HepG2 (cell line): ENCODE data around the gene ARMH3. TPM values are rescaled to one million over a fixed set of nuclear protein-coding genes. Genes with fewer than 3 reads are reported as not detected.

Experiments used
- ATAC-seq: fragments of 200-7000 bp; cut with Tn5 transposase; 3 replicates; pipeline ENCODE4 v1.9.1; 2020; ENCODE audit warnings: mild to moderate bottlenecking, moderate library complexity
- BruUV-seq: library from RNA; stranded (reverse); fragments of 400-500 nt; replicated peaks from 2 replicates; lab custom pipeline; 2021; lab: Mats Ljungman, UMichigan
- CTCF ChIA-PET: fragments of 300-600 bp; formaldehyde crosslinking; extraction: SDS; loops from one replicate; lab custom pipeline; 2021; ENCODE audit warnings: low total read pairs, inconsistent platforms, low intra/inter-chr PET ratio; lab: Yijun Ruan, JAX
- POLR2A ChIA-PET: fragments of 350-600 bp; sonication (Branson Sonifier 250); formaldehyde crosslinking; loops from one replicate; lab custom pipeline; 2020; ENCODE audit warnings: antibody characterized with exemption, inconsistent platforms; lab: Yijun Ruan, JAX
- DNase-seq: peaks from one replicate; pipeline ENCODE4 v3.0.0-alpha.2; 2015; ENCODE audit warnings: low spot score
- FAIRE-seq: peaks from 3 replicates; lab custom pipeline; 2011; peaks lifted over from hg19 to GRCh38; lab: Jason Lieb, UNC
- H2AFZ ChIP-seq: one replicate; pipeline ENCODE4 v1.6.1; 2011; ENCODE audit warnings: low read length, inconsistent platforms
- H3K27ac ChIP-seq: fragments of 300-600 bp; 3 replicates; pipeline ENCODE4 v1.8.0; 2011; ENCODE audit warnings: mixed run types, mild to moderate bottlenecking, mixed read lengths, low read length, inconsistent platforms; ENCODE audit not compliant: insufficient read depth; ENCODE audit errors: extremely low read length
- H3K27me3 ChIP-seq, 2 experiments: fragments of 200-600 bp in 1 of 2; 2 replicates in 1 of 2; 3 replicates in 1 of 2; pipeline versions ENCODE4 v1.6.0 to v1.8.0; 2011; ENCODE audit warnings: low read length in 2 of 2, mild to moderate bottlenecking in 2 of 2, moderate library complexity in 2 of 2, inconsistent platforms in 1 of 2; ENCODE audit not compliant: insufficient read depth in 2 of 2, control insufficient read depth in 1 of 2
- H3K36me3 ChIP-seq, 2 experiments: fragments of 200-600 bp in 1 of 2; replicated peaks in 1 of 2; 2 replicates in 1 of 2; 3 replicates in 1 of 2; pipeline versions ENCODE4 v1.5.1 to v1.8.0; 2011; ENCODE audit warnings: low read length in 2 of 2, inconsistent platforms in 1 of 2; ENCODE audit not compliant: insufficient read depth in 2 of 2, control insufficient read depth in 1 of 2
- H3K4me1 ChIP-seq: 2 replicates; pipeline ENCODE4 v1.5.1; 2012; ENCODE audit warnings: low read length, inconsistent platforms; ENCODE audit not compliant: insufficient read depth
- H3K4me2 ChIP-seq: 2 replicates; pipeline ENCODE4 v1.6.0; 2011; ENCODE audit warnings: low read depth, low read length, inconsistent platforms
- H3K4me3 ChIP-seq, 3 experiments: fragments of 200-600 bp in 1 of 3; sonication (generic), shearing (Covaris generic) in 1 of 3; replicated peaks in 1 of 3; 2 replicates each; pipeline ENCODE4 v1.5.1; 2011 to 2016; ENCODE audit warnings: low read length in 3 of 3, inconsistent platforms in 2 of 3, low read depth in 2 of 3, mild to moderate bottlenecking in 2 of 3, control low read depth in 1 of 3, mixed read lengths in 1 of 3; ENCODE audit not compliant: insufficient read depth in 1 of 3
- H3K79me2 ChIP-seq: one replicate; pipeline ENCODE4 v1.6.1; 2011; ENCODE audit warnings: low read length, inconsistent platforms; ENCODE audit not compliant: insufficient read depth
- H3K9ac ChIP-seq: 2 replicates; pipeline ENCODE4 v1.6.0; 2011; ENCODE audit warnings: mild to moderate bottlenecking, low read depth, low read length, inconsistent platforms; ENCODE audit not compliant: insufficient read depth
- H3K9me3 ChIP-seq: 2 replicates; pipeline ENCODE4 v1.5.1; 2012; ENCODE audit warnings: mild to moderate bottlenecking, low read length
- H4K20me1 ChIP-seq: 2 replicates; pipeline ENCODE4 v1.6.0; 2011; ENCODE audit warnings: inconsistent platforms, mild to moderate bottlenecking, low read length, moderate library complexity; ENCODE audit not compliant: insufficient read depth
- ATF7-NPFF ChIP-seq: sonication (generic); formaldehyde crosslinking; IDR thresholded peaks from 2 replicates; pipeline ENCODE4 v1.8.1; 2023; ENCODE audit warnings: mild to moderate bottlenecking, low read depth, missing genetic modification reagents, moderate library complexity
- CAMTA2 ChIP-seq: sonication (generic); formaldehyde crosslinking; IDR thresholded peaks from 2 replicates; pipeline ENCODE4 v1.4.0; 2020; ENCODE audit warnings: mild to moderate bottlenecking, missing genetic modification reagents, borderline replicate concordance
- FOSL2 ChIP-seq: sonication (generic); formaldehyde crosslinking; IDR thresholded peaks from 2 replicates; pipeline ENCODE4 v1.4.0; 2020; ENCODE audit warnings: missing genetic modification reagents
- MED1 ChIP-seq: sonication (generic); formaldehyde crosslinking; IDR thresholded peaks from 2 replicates; pipeline ENCODE4 v1.4.0; 2020; ENCODE audit warnings: missing genetic modification reagents
- NFE2L1 ChIP-seq: sonication (generic); formaldehyde crosslinking; IDR thresholded peaks from 2 replicates; pipeline ENCODE4 v1.4.0; 2020; ENCODE audit warnings: missing genetic modification reagents, mild to moderate bottlenecking, borderline replicate concordance
- NFRKB ChIP-seq: fragments of 450-650 bp; IDR thresholded peaks from 2 replicates; pipeline ENCODE4 v1.6.1; 2017
- PHB2 ChIP-seq: fragments of 450-650 bp; IDR thresholded peaks from 2 replicates; pipeline ENCODE4 v1.6.1; 2018; ENCODE audit not compliant: partially characterized antibody
- PITX1 ChIP-seq: sonication (generic); formaldehyde crosslinking; IDR thresholded peaks from 2 replicates; pipeline ENCODE4 v1.5.1; 2020; ENCODE audit warnings: mild to moderate bottlenecking, missing genetic modification reagents
- YEATS4 ChIP-seq: sonication (generic); formaldehyde crosslinking; IDR thresholded peaks from 2 replicates; pipeline ENCODE4 v1.4.0; 2020; ENCODE audit warnings: missing genetic modification reagents, borderline replicate concordance
- ZBTB21 ChIP-seq: sonication (generic); formaldehyde crosslinking; IDR thresholded peaks from 2 replicates; pipeline ENCODE4 v1.4.0; 2020; ENCODE audit warnings: missing genetic modification reagents
- ZNF672 ChIP-seq: sonication (generic); formaldehyde crosslinking; IDR thresholded peaks from 2 replicates; pipeline ENCODE4 v1.8.1; 2022; ENCODE audit warnings: missing genetic modification reagents
- ZNF674 ChIP-seq: sonication (generic); formaldehyde crosslinking; IDR thresholded peaks from 2 replicates; pipeline ENCODE4 v1.5.0; 2020; ENCODE audit warnings: low read depth, mild to moderate bottlenecking, missing genetic modification reagents
- ZNF761 ChIP-seq: sonication (generic); formaldehyde crosslinking; conservative IDR thresholded peaks from 2 replicates; pipeline ENCODE4 v1.4.0; 2020; ENCODE audit warnings: mild to moderate bottlenecking, missing genetic modification reagents
- ZNF773 ChIP-seq: sonication (generic); formaldehyde crosslinking; IDR thresholded peaks from 2 replicates; pipeline ENCODE4 v1.4.0; 2020; ENCODE audit warnings: missing genetic modification reagents, borderline replicate concordance
- ZNF790 ChIP-seq: sonication (generic); formaldehyde crosslinking; IDR thresholded peaks from 2 replicates; pipeline ENCODE4 v1.8.0; 2022; ENCODE audit warnings: missing genetic modification reagents, mild to moderate bottlenecking, borderline replicate concordance
- WGBS: methylation state at CpG from one replicate; pipeline ENCODE4 v1.1.6; 2017; ENCODE audit warnings: low lambda C conversion rate; 5-methylcytosine and 5-hydroxymethylcytosine counted together
- in situ Hi-C: cut with HindIII; loops from 2 replicates; pipeline ENCODE4 v1.10.0; 2017; ENCODE audit warnings: low pct_unique_long_range_greater_than_20kb; ENCODE audit not compliant: extremely low pct_ligation_motif_present
- intact Hi-C: fragments of 100-400 bp; cut with micrococcal nuclease; formaldehyde crosslinking; loops from one replicate; pipeline ENCODE4 v1.10.0; 2022; ENCODE audit not compliant: unreplicated experiment
- polyA plus RNA-seq, 8 experiments: library from polyadenylated mRNA; depleted of rRNA in 3 of 8; stranded (reverse) in 7 of 8; unstranded in 1 of 8; fragments of >200 nt; fragmentation: Illumina TruSeq in 4 of 8; extraction: Trizol in 4 of 8; gene quantifications; 2 replicates each; pipeline versions ENCODE4 v1.2.1 to v1.2.3, GENCODE V29; 2011 to 2016; ENCODE audit warnings: low read depth in 4 of 8, missing spikeins in 1 of 8, mixed read lengths in 1 of 8; ENCODE audit not compliant: insufficient read depth in 1 of 8
- total RNA-seq, 5 experiments: library from RNA; depleted of rRNA; stranded (reverse); fragments of >200 nt; fragmentation: Illumina TruSeq; extraction: Trizol; gene quantifications; 2 replicates each; pipeline ENCODE4 v1.2.3, GENCODE V29; 2016; ENCODE audit warnings: low read depth in 1 of 5
- TF ChIP-seq, protein P1 (sequence below): sonication (generic); formaldehyde crosslinking; IDR thresholded peaks from 2 replicates; pipeline ENCODE4 v1.4.0; 2020; ENCODE audit warnings: missing genetic modification reagents
- TF ChIP-seq, protein P2 (sequence below): sonication (generic); formaldehyde crosslinking; IDR thresholded peaks from 2 replicates; pipeline ENCODE4 v1.4.0; 2020; ENCODE audit warnings: missing genetic modification reagents, borderline replicate concordance
- TF ChIP-seq, protein P3 (sequence below): sonication (generic); formaldehyde crosslinking; IDR thresholded peaks from 2 replicates; pipeline ENCODE4 v1.4.0; 2020; ENCODE audit warnings: missing genetic modification reagents
- TF ChIP-seq, protein P4 (sequence below): IDR thresholded peaks from 2 replicates; pipeline ENCODE4 v1.6.1; 2016; ENCODE audit warnings: low read depth, borderline replicate concordance
- TF ChIP-seq, protein P5 (sequence below): sonication (generic); formaldehyde crosslinking; IDR thresholded peaks from 2 replicates; pipeline ENCODE4 v1.4.0; 2020; ENCODE audit warnings: missing genetic modification reagents, mild to moderate bottlenecking, borderline replicate concordance

Gene ARMH3
- total and polyA plus RNA-seq, 2 of the 13 experiments (the other 11 are each of a cell fraction or from before 2014, with no cell fraction given): 8.4 to 16.9 TPM

DNA sequence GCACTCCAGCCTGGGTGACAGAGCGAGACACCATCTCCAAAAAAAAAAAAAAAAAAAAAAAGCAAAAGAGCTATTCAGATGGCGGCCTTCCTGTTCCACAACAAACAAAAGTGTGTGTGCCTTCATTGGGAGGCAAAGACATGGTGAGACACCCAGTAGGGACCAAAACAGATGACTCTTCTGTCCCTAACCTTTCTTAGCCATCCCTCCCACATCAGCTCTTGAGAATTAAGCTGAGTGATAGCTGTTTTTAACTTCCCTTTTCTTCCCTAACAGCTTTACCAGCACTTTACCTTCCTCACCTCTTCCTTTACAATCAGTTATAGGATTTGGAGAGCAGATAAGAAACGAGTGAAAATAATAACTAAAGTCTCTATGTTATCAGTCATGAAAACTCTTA is 48.2 kb downstream of the ARMH3 start:
- no peak for FAIRE-seq
- peaks cover 5% of the 10 kb centered on the region; the same call in 1 of the 2 replicates for H3K4me1 ChIP-seq
- no peaks in the 10 kb centered on the region for H3K79me2 ChIP-seq
- POLR2A ChIA-PET: no interaction called here
- BruUV-seq: no TSS peak
- H3K4me3 ChIP-seq: no peak overlapping the region
- H3K27ac ChIP-seq: no peak overlapping the region
- in situ Hi-C loops (no loop called here), intact Hi-C loops (no loop called here)
- ATAC-seq: no peak
- H3K27me3 ChIP-seq: no peaks in the 10 kb centered on the region
- H3K36me3 ChIP-seq: peaks cover 3 to 21% of the 10 kb centered on the region in 2 experiments
- CTCF ChIA-PET: no interaction called here
- H3K9me3 ChIP-seq: no peaks in the 10 kb centered on the region
- no peak for DNase-seq
- no peaks in the 10 kb centered on the region for H4K20me1 ChIP-seq
- no peak overlapping the region for H3K4me2 ChIP-seq
- no peak for TF ChIP-seq ZNF672 (CRISPR knock-in tag)
- no peak for TF ChIP-seq FOSL2 (CRISPR knock-in tag)
- no peak for TF ChIP-seq ZBTB21 (CRISPR knock-in tag)
- TF ChIP-seq, protein P1, sequence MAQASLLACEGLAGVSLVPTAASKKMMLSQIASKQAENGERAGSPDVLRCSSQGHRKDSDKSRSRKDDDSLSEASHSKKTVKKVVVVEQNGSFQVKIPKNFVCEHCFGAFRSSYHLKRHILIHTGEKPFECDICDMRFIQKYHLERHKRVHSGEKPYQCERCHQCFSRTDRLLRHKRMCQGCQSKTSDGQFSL: no peak
- no peak for TF ChIP-seq MED1 (CRISPR knock-in tag)
- TF ChIP-seq, protein P2, sequence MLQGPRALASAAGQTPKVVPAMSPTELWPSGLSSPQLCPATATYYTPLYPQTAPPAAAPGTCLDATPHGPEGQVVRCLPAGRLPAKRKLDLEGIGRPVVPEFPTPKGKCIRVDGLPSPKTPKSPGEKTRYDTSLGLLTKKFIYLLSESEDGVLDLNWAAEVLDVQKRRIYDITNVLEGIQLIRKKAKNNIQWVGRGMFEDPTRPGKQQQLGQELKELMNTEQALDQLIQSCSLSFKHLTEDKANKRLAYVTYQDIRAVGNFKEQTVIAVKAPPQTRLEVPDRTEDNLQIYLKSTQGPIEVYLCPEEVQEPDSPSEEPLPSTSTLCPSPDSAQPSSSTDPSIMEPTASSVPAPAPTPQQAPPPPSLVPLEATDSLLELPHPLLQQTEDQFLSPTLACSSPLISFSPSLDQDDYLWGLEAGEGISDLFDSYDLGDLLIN (CRISPR knock-in tag): no peak
- TF ChIP-seq, protein P3, sequence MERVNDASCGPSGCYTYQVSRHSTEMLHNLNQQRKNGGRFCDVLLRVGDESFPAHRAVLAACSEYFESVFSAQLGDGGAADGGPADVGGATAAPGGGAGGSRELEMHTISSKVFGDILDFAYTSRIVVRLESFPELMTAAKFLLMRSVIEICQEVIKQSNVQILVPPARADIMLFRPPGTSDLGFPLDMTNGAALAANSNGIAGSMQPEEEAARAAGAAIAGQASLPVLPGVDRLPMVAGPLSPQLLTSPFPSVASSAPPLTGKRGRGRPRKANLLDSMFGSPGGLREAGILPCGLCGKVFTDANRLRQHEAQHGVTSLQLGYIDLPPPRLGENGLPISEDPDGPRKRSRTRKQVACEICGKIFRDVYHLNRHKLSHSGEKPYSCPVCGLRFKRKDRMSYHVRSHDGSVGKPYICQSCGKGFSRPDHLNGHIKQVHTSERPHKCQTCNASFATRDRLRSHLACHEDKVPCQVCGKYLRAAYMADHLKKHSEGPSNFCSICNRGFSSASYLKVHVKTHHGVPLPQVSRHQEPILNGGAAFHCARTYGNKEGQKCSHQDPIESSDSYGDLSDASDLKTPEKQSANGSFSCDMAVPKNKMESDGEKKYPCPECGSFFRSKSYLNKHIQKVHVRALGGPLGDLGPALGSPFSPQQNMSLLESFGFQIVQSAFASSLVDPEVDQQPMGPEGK (CRISPR knock-in tag): no peak
- no peak for TF ChIP-seq NFE2L1 (CRISPR knock-in tag)
- TF ChIP-seq, protein P4, sequence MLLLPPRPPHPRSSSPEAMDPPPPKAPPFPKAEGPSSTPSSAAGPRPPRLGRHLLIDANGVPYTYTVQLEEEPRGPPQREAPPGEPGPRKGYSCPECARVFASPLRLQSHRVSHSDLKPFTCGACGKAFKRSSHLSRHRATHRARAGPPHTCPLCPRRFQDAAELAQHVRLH (CRISPR knock-in tag): no peak
- no peak for TF ChIP-seq PHB2
- no peak for TF ChIP-seq ZNF761 (CRISPR knock-in tag)
- TF ChIP-seq ZNF773: no peak
- no peak for TF ChIP-seq ZNF674 (CRISPR knock-in tag)
- no peak for TF ChIP-seq ZNF790 (CRISPR knock-in tag)
- TF ChIP-seq, protein P5, sequence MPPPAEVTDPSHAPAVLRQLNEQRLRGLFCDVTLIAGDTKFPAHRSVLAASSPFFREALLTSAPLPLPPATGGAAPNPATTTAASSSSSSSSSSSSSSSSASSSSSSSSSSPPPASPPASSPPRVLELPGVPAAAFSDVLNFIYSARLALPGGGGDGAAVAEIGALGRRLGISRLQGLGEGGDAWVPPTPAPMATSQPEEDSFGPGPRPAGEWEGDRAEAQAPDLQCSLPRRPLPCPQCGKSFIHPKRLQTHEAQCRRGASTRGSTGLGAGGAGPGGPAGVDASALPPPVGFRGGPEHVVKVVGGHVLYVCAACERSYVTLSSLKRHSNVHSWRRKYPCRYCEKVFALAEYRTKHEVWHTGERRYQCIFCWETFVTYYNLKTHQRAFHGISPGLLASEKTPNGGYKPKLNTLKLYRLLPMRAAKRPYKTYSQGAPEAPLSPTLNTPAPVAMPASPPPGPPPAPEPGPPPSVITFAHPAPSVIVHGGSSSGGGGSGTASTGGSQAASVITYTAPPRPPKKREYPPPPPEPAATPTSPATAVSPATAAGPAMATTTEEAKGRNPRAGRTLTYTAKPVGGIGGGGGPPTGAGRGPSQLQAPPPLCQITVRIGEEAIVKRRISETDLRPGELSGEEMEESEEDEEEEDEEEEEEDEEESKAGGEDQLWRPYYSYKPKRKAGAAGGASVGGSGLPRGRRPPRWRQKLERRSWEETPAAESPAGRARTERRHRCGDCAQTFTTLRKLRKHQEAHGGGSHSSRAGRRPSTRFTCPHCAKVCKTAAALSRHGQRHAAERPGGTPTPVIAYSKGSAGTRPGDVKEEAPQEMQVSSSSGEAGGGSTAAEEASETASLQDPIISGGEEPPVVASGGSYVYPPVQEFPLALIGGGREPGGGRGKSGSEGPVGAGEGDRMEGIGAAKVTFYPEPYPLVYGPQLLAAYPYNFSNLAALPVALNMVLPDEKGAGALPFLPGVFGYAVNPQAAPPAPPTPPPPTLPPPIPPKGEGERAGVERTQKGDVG: no peak
- TF ChIP-seq PITX1 (CRISPR knock-in tag): no peak
- TF ChIP-seq CAMTA2 (CRISPR knock-in tag): no peak
- TF ChIP-seq NFRKB: no peak
- no peak for TF ChIP-seq ATF7-NPFF
- no peak for TF ChIP-seq YEATS4 (CRISPR knock-in tag)
- H3K9ac ChIP-seq: no peak overlapping the region
- WGBS: 89% methylated on average over 3 of the region's 3 CpGs
- H2AFZ ChIP-seq: no peak overlapping the region
